ENCODE measurements around the gene SLCO3A1.

GRCh38 chr15:92161039-92161670 lies 307.6 kb downstream of the SLCO3A1 start:
- TF ChIP-seq POLR2A (IDR thresholded peaks at IDR 0.05) (no peak), POLR2AphosphoS5 (IDR thresholded peaks at IDR 0.05) (no peak)
- TF ChIP-seq, protein P1, sequence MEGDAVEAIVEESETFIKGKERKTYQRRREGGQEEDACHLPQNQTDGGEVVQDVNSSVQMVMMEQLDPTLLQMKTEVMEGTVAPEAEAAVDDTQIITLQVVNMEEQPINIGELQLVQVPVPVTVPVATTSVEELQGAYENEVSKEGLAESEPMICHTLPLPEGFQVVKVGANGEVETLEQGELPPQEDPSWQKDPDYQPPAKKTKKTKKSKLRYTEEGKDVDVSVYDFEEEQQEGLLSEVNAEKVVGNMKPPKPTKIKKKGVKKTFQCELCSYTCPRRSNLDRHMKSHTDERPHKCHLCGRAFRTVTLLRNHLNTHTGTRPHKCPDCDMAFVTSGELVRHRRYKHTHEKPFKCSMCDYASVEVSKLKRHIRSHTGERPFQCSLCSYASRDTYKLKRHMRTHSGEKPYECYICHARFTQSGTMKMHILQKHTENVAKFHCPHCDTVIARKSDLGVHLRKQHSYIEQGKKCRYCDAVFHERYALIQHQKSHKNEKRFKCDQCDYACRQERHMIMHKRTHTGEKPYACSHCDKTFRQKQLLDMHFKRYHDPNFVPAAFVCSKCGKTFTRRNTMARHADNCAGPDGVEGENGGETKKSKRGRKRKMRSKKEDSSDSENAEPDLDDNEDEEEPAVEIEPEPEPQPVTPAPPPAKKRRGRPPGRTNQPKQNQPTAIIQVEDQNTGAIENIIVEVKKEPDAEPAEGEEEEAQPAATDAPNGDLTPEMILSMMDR (IDR thresholded peaks at IDR 0.05) = no peak

All from transverse colon (tissue), 4 donors.